GM12878 (cell line): ENCODE data around the gene GOLPH3. TPM values are rescaled to one million over a fixed set of nuclear protein-coding genes. Genes with fewer than 3 reads are reported as not detected.

Experiments used
- ATAC-seq: fragments of 200-7000 bp; cut with Tn5 transposase; 3 replicates; pipeline ENCODE4 v1.9.1; 2020; ENCODE audit warnings: mild to moderate bottlenecking, moderate library complexity
- BruUV-seq: library from RNA; stranded (reverse); fragments of 400-500 nt; replicated peaks from 2 replicates; lab custom pipeline; 2021; lab: Mats Ljungman, UMichigan
- CTCF ChIA-PET: fragments of 300-600 bp; sonication (Branson Sonifier 250); formaldehyde crosslinking; extraction: SDS; loops from one replicate; lab custom pipeline; 2021; ENCODE audit warnings: inconsistent platforms; lab: Yijun Ruan, JAX
- POLR2A ChIA-PET: fragments of 350-600 bp; formaldehyde crosslinking; extraction: SDS; loops from one replicate; lab custom pipeline; 2021; ENCODE audit warnings: inconsistent platforms; lab: Charles Lee
- RAD21 ChIA-PET: fragments of 300-600 bp; sonication (Branson Sonifier 250); formaldehyde crosslinking; loops from one replicate; lab custom pipeline; 2023; ENCODE audit warnings: antibody characterized with exemption; ENCODE audit not compliant: unreplicated experiment; lab: Charles Lee
- SMC1A ChIA-PET: fragments of 300-600 bp; sonication (Branson Sonifier 250); formaldehyde crosslinking; loops from one replicate; lab custom pipeline; 2023; ENCODE audit not compliant: unreplicated experiment, uncharacterized antibody; lab: Charles Lee
- DNase-seq: peaks from one replicate; pipeline ENCODE4 v3.0.0-alpha.2; 2011; ENCODE audit warnings: low read depth, low spot score
- FAIRE-seq: peaks from 3 replicates; lab custom pipeline; 2011; peaks lifted over from hg19 to GRCh38; lab: Jason Lieb, UNC
- H2AFZ ChIP-seq: 2 replicates; pipeline ENCODE4 v1.6.0; 2011; ENCODE audit warnings: low read depth, low read length, control low read depth; ENCODE audit not compliant: control insufficient read depth
- H3K27ac ChIP-seq: 2 replicates; pipeline ENCODE4 v1.5.1; 2011; ENCODE audit warnings: control low read depth; ENCODE audit not compliant: control insufficient read depth, insufficient read depth
- H3K27me3 ChIP-seq, 2 experiments: replicated peaks in 1 of 2; 2 replicates each; pipeline versions ENCODE4 v1.6.0 to v1.6.1; 2011; ENCODE audit warnings: low read length in 1 of 2; ENCODE audit not compliant: control insufficient read depth in 2 of 2, insufficient read depth in 2 of 2
- H3K36me3 ChIP-seq, 2 experiments: 2 replicates each; pipeline ENCODE4 v1.5.1; 2011; ENCODE audit warnings: low read length in 1 of 2; ENCODE audit not compliant: control insufficient read depth in 2 of 2, insufficient read depth in 2 of 2
- H3K4me1 ChIP-seq: 2 replicates; pipeline ENCODE4 v1.6.1; 2011; ENCODE audit warnings: mild to moderate bottlenecking, low read length, moderate library complexity, mixed read lengths; ENCODE audit not compliant: control insufficient read depth, insufficient read depth
- H3K4me2 ChIP-seq: 2 replicates; pipeline ENCODE4 v1.6.0; 2011; ENCODE audit warnings: control low read depth; ENCODE audit not compliant: control insufficient read depth, insufficient read depth
- H3K4me3 ChIP-seq: fragments of 200-600 bp; sonication (generic); 2 replicates; pipeline ENCODE4 v1.5.1; 2016
- H3K79me2 ChIP-seq: 2 replicates; pipeline ENCODE4 v1.6.0; 2011; ENCODE audit warnings: low read length; ENCODE audit not compliant: control insufficient read depth, insufficient read depth
- H3K9ac ChIP-seq: 2 replicates; pipeline ENCODE4 v1.8.0; 2011; ENCODE audit warnings: low read length, control low read depth, mixed read lengths; ENCODE audit not compliant: control insufficient read depth, insufficient read depth
- H3K9me3 ChIP-seq: replicated peaks from 3 replicates; pipeline ENCODE4 v1.5.1; 2011; ENCODE audit warnings: mild to moderate bottlenecking, low read length; ENCODE audit not compliant: control insufficient read depth, insufficient read depth
- H4K20me1 ChIP-seq: 2 replicates; pipeline ENCODE4 v1.6.0; 2011; ENCODE audit not compliant: control insufficient read depth, insufficient read depth
- ATF7 ChIP-seq: fragments of 450-650 bp; IDR thresholded peaks from 2 replicates; pipeline ENCODE4 v1.6.1; 2016; ENCODE audit warnings: low read depth, mild to moderate bottlenecking
- CREM ChIP-seq: IDR thresholded peaks from 2 replicates; pipeline ENCODE4 v1.6.1; 2014; ENCODE audit warnings: antibody characterized with exemption, low read depth
- E2F8 ChIP-seq: fragments of 450-650 bp; IDR thresholded peaks from 2 replicates; pipeline ENCODE4 v1.6.1; 2018; ENCODE audit warnings: mild to moderate bottlenecking, low read depth, moderate library complexity; ENCODE audit not compliant: partially characterized antibody
- EED ChIP-seq: sonication (generic); IDR thresholded peaks from 2 replicates; pipeline ENCODE4 v1.6.1; 2016; ENCODE audit warnings: antibody characterized with exemption, low read depth
- ETV6 ChIP-seq, 2 experiments: fragments of 450-650 bp in 1 of 2; IDR thresholded peaks in 1 of 2; conservative IDR thresholded peaks in 1 of 2; 2 replicates each; pipeline ENCODE4 v1.6.1; 2014; ENCODE audit warnings: antibody characterized with exemption in 1 of 2, borderline replicate concordance in 1 of 2, low read depth in 1 of 2, mild to moderate bottlenecking in 1 of 2, moderate library complexity in 1 of 2
- IRF4 ChIP-seq: IDR thresholded peaks from 2 replicates; pipeline ENCODE4 v1.6.1; 2011; ENCODE audit warnings: low read depth, low read length
- JUNB ChIP-seq: IDR thresholded peaks from 2 replicates; pipeline ENCODE4 v1.6.1; 2016; ENCODE audit warnings: antibody characterized with exemption, mild to moderate bottlenecking
- KAT2A ChIP-seq: conservative IDR thresholded peaks from 2 replicates; pipeline ENCODE4 v1.6.1; 2011; ENCODE audit warnings: low read depth, low read length; ENCODE audit not compliant: control insufficient read depth
- MTA3 ChIP-seq: IDR thresholded peaks from 2 replicates; pipeline ENCODE4 v1.6.1; 2012; ENCODE audit warnings: low read length, inconsistent platforms, borderline replicate concordance
- MYB ChIP-seq: fragments of 150-350 bp; IDR thresholded peaks from 2 replicates; pipeline ENCODE4 v1.6.1; 2014; ENCODE audit warnings: mild to moderate bottlenecking, low read depth, low read length, borderline replicate concordance
- MYC ChIP-seq: IDR thresholded peaks from 2 replicates; pipeline ENCODE4 v1.6.1; 2011; ENCODE audit warnings: mild to moderate bottlenecking, low read length, moderate library complexity, inconsistent platforms; ENCODE audit not compliant: insufficient read depth, insufficient replicate concordance, insufficient read length, severe bottlenecking
- NR2F1 ChIP-seq: fragments of 450-650 bp; conservative IDR thresholded peaks from 2 replicates; pipeline ENCODE4 v1.6.1; 2017; ENCODE audit warnings: mild to moderate bottlenecking
- NRF1 ChIP-seq: conservative IDR thresholded peaks from 2 replicates; pipeline ENCODE4 v1.6.1; 2011; ENCODE audit warnings: mild to moderate bottlenecking, low read depth, low read length, improper control_type of control experiment
- POU2F2 ChIP-seq: IDR thresholded peaks from 3 replicates; pipeline ENCODE4 v1.6.1; 2011; ENCODE audit warnings: low read depth, mild to moderate bottlenecking, low read length, borderline replicate concordance
- TCF7 ChIP-seq: IDR thresholded peaks from 2 replicates; pipeline ENCODE4 v1.6.1; 2014; ENCODE audit warnings: antibody characterized with exemption, borderline replicate concordance
- WGBS: methylation state at CpG from one replicate; pipeline ENCODE4 v1.1.6; 2016; ENCODE audit warnings: low lambda C conversion rate; ENCODE audit not compliant: insufficient replicate concordance, insufficient coverage; ENCODE audit errors: missing lambda C conversion rate; 5-methylcytosine and 5-hydroxymethylcytosine counted together
- in situ Hi-C: fragments of 300-500 bp; cut with MboI; formaldehyde crosslinking; loops from 9 replicates; pipeline ENCODE4 v1.14.3; 2018; ENCODE audit warnings: mixed read lengths
- intact Hi-C: fragments of 100-400 bp; cut with micrococcal nuclease; formaldehyde crosslinking; loops from one replicate; pipeline ENCODE4 v1.14.2; 2022; ENCODE audit not compliant: unreplicated experiment
- polyA plus RNA-seq, 11 experiments: library from polyadenylated mRNA; depleted of rRNA in 4 of 11; unstranded in 6 of 11; stranded (reverse) in 5 of 11; fragments of >200 nt; fragmentation: Nextera tagmentation in 4 of 11; fragmentation: Illumina TruSeq in 1 of 11; extraction: Ambion mirVana in 4 of 11; extraction: Trizol in 1 of 11; gene quantifications; 1 replicate in 1 of 11; 2 replicates in 10 of 11; pipeline versions ENCODE4 v1.2.1 to v1.2.3, GENCODE V29; 2011 to 2016; ENCODE audit warnings: inconsistent platforms in 2 of 11, missing spikeins in 2 of 11, low read depth in 1 of 11
- total RNA-seq, 4 experiments: library from RNA; depleted of rRNA in 3 of 4; stranded (reverse); fragments of >200 nt in 3 of 4; fragmentation: Illumina TruSeq in 1 of 4; extraction: Trizol in 1 of 4; gene quantifications; 2 replicates each; pipeline versions ENCODE4 v1.2.1 to v1.2.3, GENCODE V29; 2013 to 2021
- TF ChIP-seq, protein P1 (sequence below): fragments of 450-650 bp; IDR thresholded peaks from 2 replicates; pipeline ENCODE4 v1.6.1; 2017; ENCODE audit warnings: antibody characterized with exemption, mild to moderate bottlenecking, moderate library complexity

Gene GOLPH3
- total and polyA plus RNA-seq, 10 of the 15 experiments (the other 5 are each of a cell fraction or from before 2014, with no cell fraction given): 14.0 to 79.7 (median 43.2) TPM

- TF ChIP-seq ATF7 (peak; percentile 96), NR2F1 (peak; percentile 95), KAT2A (no peak), POU2F2 (peak; percentile 64; the same call in 2 of the 3 replicates), E2F8 (peak; percentile 78), IRF4 (no peak), EED (peak; percentile 80)
Measured at GRCh38 chr5:32174011-32174870, at the start of gene GOLPH3 (continued).

- Histone ChIP-seq H3K4me1 (no peaks in the 10 kb centered on the region), H2AFZ (no peak overlapping the region), H4K20me1 (no peaks in the 10 kb centered on the region), H3K4me2 (no peak overlapping the region), H3K27ac (no peak overlapping the region), H3K9ac (no peak overlapping the region), H3K27me3 (no peaks in the 10 kb centered on the region), H3K4me3 (no peak overlapping the region), H3K9me3 (no peaks in the 10 kb centered on the region), H3K36me3 (no peaks in the 10 kb centered on the region), H3K79me2 (no peaks in the 10 kb centered on the region)
- SMC1A ChIA-PET: interaction anchor here (1.2 to 1.4 kb wide), 2 partner anchors 52 to 106 kb away, joined by 3 read pairs; no protein-coding TSS in a partner anchor
- POLR2A ChIA-PET: interaction anchor here (0.7 kb wide), 1 partner anchor 354 kb away, joined by 4 read pairs; no protein-coding TSS in a partner anchor
- intact Hi-C loops (no loop called here), in situ Hi-C loops (no loop called here)
- RAD21 ChIA-PET: interaction anchor here (0.6 kb wide), 1 partner anchor 9 kb away, joined by 3 read pairs; no protein-coding TSS in a partner anchor
- no peak for ATAC-seq
- DNase-seq: no peak
- no peak for FAIRE-seq
- 77% methylated on average over 5 of the region's 5 CpGs for WGBS
- no TSS peak for BruUV-seq
- CTCF ChIA-PET: interaction anchor here (0.9 kb wide), 1 partner anchor 9 kb away, joined by 7 read pairs; no protein-coding TSS in a partner anchor
- TF ChIP-seq ETV6 (conservative IDR thresholded peaks at IDR 0.05 in 1 of 2, IDR thresholded peaks at IDR 0.05 in 1 of 2; ENCODE audit: borderline replicate concordance in 1 of 2, low read depth in 1 of 2) (no peak), JUNB (no peak), CREM (no peak), TCF7 (no peak), NRF1 (no peak), MYB (no peak), MYC (no peak), MTA3 (no peak)
- TF ChIP-seq, protein P1, sequence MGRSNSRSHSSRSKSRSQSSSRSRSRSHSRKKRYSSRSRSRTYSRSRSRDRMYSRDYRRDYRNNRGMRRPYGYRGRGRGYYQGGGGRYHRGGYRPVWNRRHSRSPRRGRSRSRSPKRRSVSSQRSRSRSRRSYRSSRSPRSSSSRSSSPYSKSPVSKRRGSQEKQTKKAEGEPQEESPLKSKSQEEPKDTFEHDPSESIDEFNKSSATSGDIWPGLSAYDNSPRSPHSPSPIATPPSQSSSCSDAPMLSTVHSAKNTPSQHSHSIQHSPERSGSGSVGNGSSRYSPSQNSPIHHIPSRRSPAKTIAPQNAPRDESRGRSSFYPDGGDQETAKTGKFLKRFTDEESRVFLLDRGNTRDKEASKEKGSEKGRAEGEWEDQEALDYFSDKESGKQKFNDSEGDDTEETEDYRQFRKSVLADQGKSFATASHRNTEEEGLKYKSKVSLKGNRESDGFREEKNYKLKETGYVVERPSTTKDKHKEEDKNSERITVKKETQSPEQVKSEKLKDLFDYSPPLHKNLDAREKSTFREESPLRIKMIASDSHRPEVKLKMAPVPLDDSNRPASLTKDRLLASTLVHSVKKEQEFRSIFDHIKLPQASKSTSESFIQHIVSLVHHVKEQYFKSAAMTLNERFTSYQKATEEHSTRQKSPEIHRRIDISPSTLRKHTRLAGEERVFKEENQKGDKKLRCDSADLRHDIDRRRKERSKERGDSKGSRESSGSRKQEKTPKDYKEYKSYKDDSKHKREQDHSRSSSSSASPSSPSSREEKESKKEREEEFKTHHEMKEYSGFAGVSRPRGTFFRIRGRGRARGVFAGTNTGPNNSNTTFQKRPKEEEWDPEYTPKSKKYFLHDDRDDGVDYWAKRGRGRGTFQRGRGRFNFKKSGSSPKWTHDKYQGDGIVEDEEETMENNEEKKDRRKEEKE: no peak
Measured at GRCh38 chr5:32222723-32223470, 48.8 kb upstream of the GOLPH3 start.
